Parathyroid adenoma (tissue), 2 donors: ENCODE results near the gene PLCH1.

Experiments used
- H2AFZ ChIP-seq: fragments of 300-600 bp; sonication (generic); one replicate; pipeline ENCODE4 v1.7.0; 2017; ENCODE audit warnings: antibody characterized with exemption, mild to moderate bottlenecking
- H3K27ac ChIP-seq: fragments of 300-600 bp; sonication (generic); one replicate; pipeline ENCODE4 v1.7.0; 2017
- H3K27me3 ChIP-seq: fragments of 300-600 bp; sonication (generic); one replicate; pipeline ENCODE4 v1.7.0; 2017; ENCODE audit warnings: low read length; ENCODE audit not compliant: control insufficient read depth, insufficient read depth
- H3K36me3 ChIP-seq: fragments of 300-600 bp; sonication (generic); one replicate; pipeline ENCODE4 v1.7.0; 2017; ENCODE audit warnings: low read length; ENCODE audit not compliant: control insufficient read depth, insufficient read depth
- H3K4me1 ChIP-seq: fragments of 300-600 bp; sonication (generic); one replicate; pipeline ENCODE4 v1.7.0; 2017; ENCODE audit warnings: control low read depth
- H3K4me2 ChIP-seq: fragments of 300-600 bp; sonication (generic); one replicate; pipeline ENCODE4 v1.7.0; 2017; ENCODE audit warnings: low read length
- H3K4me3 ChIP-seq: fragments of 300-600 bp; sonication (generic); one replicate; pipeline ENCODE4 v1.7.0; 2017; ENCODE audit warnings: low read depth, low read length
- H3K79me2 ChIP-seq: fragments of 300-600 bp; sonication (generic); one replicate; pipeline ENCODE4 v1.7.0; 2017; ENCODE audit warnings: control low read depth
- H3K9ac ChIP-seq: fragments of 300-600 bp; sonication (generic); one replicate; pipeline ENCODE4 v1.7.0; 2017; ENCODE audit warnings: mild to moderate bottlenecking
- H3K9me3 ChIP-seq: fragments of 300-600 bp; sonication (generic); one replicate; pipeline ENCODE4 v1.7.0; 2017; ENCODE audit warnings: low read length; ENCODE audit not compliant: control insufficient read depth
- TF ChIP-seq, protein P1 (sequence below): fragments of 300-600 bp; sonication (generic); IDR thresholded peaks from one replicate; pipeline ENCODE4 v1.7.0; 2017; ENCODE audit warnings: antibody characterized with exemption, mild to moderate bottlenecking
- donor health status: primary hyperparathyroidism.

PLCH1 gene

DNA sequence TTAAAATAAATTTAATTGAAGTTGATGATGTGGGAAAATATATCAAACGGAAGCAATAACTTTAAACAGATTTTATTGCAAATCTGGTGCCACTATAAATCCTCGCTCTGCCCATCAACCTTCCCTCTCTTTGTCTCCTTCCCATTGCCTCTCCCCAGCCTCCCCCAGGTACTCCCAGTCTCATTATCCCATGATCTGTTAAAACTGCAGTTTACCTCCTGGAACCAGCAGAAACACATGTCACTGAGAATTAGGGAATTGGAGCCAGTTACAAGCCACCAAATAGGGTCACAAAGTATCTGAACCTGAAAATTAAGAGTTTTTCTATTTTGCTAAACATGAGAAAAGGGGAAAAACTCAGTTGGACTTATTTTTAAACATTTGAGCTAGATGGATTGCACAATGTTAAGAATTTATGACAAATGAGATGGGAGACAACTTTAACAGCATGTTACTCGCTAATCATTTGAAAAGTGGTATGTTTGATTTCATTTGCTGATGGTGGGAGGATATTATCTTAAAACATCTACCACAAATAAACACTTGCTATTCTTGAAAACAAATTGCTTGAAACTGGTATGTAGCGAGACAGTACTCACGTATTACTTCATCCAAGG lies 2.4 kb downstream of the PLCH1 start:
- H3K79me2 ChIP-seq = no peaks in the 10 kb centered on the region
- no peak overlapping the region for H3K4me3 ChIP-seq
- H3K27me3 ChIP-seq = no peaks in the 10 kb centered on the region
- H3K9me3 ChIP-seq = no peaks in the 10 kb centered on the region
- H3K4me1 ChIP-seq = peaks cover 17% of the 10 kb centered on the region
- H3K9ac ChIP-seq = no peak overlapping the region
- no peak overlapping the region for H3K27ac ChIP-seq
- no peak overlapping the region for H3K4me2 ChIP-seq
- H2AFZ ChIP-seq = peak overlapping the region; percentile 5
- TF ChIP-seq, protein P1, sequence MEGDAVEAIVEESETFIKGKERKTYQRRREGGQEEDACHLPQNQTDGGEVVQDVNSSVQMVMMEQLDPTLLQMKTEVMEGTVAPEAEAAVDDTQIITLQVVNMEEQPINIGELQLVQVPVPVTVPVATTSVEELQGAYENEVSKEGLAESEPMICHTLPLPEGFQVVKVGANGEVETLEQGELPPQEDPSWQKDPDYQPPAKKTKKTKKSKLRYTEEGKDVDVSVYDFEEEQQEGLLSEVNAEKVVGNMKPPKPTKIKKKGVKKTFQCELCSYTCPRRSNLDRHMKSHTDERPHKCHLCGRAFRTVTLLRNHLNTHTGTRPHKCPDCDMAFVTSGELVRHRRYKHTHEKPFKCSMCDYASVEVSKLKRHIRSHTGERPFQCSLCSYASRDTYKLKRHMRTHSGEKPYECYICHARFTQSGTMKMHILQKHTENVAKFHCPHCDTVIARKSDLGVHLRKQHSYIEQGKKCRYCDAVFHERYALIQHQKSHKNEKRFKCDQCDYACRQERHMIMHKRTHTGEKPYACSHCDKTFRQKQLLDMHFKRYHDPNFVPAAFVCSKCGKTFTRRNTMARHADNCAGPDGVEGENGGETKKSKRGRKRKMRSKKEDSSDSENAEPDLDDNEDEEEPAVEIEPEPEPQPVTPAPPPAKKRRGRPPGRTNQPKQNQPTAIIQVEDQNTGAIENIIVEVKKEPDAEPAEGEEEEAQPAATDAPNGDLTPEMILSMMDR = no peak
- H3K36me3 ChIP-seq = no peaks in the 10 kb centered on the region

DNA sequence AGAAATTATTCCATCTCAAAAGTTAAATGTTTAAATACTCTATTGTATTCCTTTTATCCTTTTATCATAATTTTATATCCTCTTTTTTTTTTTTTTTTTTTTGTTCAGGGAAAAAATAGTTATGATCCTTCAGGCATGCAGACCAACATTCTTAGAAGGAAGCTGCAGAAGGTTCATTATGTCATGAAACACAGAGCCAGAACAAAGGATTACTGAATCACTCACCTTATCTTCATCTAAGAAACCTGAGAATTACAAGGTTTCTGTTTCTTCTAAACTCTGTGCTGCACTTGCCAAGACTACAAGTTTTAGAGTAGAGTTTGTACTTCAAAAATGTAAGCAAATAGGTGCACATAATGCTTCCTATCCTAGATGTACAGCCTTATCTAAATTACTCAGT lies 3.3 kb downstream of the PLCH1 start:
- TF ChIP-seq, protein P1 = no peak
- Histone ChIP-seq H3K27me3 (no peaks in the 10 kb centered on the region), H2AFZ (no peak overlapping the region), H3K36me3 (no peaks in the 10 kb centered on the region), H3K9ac (no peak overlapping the region), H3K27ac (peak overlapping the region; percentile 33), H3K4me3 (no peak overlapping the region), H3K9me3 (no peaks in the 10 kb centered on the region), H3K79me2 (no peaks in the 10 kb centered on the region), H3K4me2 (peak overlapping the region; percentile 39), H3K4me1 (peaks cover 17% of the 10 kb centered on the region)

DNA sequence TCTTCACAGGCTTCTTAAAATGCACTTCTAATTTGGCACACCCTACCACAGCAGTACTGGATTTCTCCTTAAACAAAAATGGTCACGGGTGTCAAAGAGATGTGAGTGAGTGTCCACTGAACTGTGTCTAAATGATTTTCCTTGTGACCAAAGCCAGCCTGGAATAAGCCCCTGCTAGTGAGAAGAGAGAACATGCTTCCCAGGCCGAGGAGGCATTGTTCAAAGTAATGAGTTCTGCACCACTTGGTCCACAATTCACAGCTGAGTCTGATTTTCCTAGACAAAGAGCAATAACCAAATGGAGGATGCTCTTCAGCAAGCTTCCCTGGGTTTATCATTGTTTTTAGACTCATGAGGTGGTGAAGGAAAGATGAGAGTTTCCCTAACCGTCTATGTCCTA lies 3.8 kb downstream of the PLCH1 start:
- no peak overlapping the region for H3K4me3 ChIP-seq
- no peaks in the 10 kb centered on the region for H3K27me3 ChIP-seq
- no peaks in the 10 kb centered on the region for H3K9me3 ChIP-seq
- no peak overlapping the region for H3K27ac ChIP-seq
- no peak overlapping the region for H3K9ac ChIP-seq
- TF ChIP-seq, protein P1 = no peak
- no peaks in the 10 kb centered on the region for H3K79me2 ChIP-seq
- no peaks in the 10 kb centered on the region for H3K36me3 ChIP-seq
- H3K4me1 ChIP-seq = peaks cover 17% of the 10 kb centered on the region
- H3K4me2 ChIP-seq = no peak overlapping the region
- peak overlapping the region; percentile 13 for H2AFZ ChIP-seq

DNA sequence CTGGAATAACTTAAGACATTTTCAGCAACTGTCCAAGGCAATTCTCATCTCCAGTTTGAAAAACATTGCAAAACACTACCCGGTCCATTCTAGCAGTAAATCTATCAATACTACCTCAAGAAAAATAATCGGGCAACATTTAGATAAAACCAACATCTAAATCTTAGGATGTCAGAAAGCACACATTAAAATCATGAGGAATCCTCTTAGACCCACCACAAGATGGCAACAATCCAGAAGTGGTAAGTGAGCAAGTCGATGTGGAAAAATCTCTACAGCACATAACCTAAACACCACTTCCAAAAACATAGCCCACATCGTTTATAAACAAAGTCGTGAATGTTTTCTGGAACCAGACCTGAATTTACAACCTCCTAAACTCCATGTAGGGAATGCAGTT lies 5.7 kb downstream of the PLCH1 start:
- Histone ChIP-seq H3K4me1 (peaks cover 17% of the 10 kb centered on the region), H3K27me3 (no peaks in the 10 kb centered on the region), H3K9me3 (no peaks in the 10 kb centered on the region), H3K79me2 (peaks cover 2% of the 10 kb centered on the region), H3K27ac (no peak overlapping the region), H3K9ac (no peak overlapping the region), H2AFZ (no peak overlapping the region), H3K4me2 (no peak overlapping the region), H3K36me3 (no peaks in the 10 kb centered on the region), H3K4me3 (no peak overlapping the region)
- TF ChIP-seq, protein P1 = no peak

DNA sequence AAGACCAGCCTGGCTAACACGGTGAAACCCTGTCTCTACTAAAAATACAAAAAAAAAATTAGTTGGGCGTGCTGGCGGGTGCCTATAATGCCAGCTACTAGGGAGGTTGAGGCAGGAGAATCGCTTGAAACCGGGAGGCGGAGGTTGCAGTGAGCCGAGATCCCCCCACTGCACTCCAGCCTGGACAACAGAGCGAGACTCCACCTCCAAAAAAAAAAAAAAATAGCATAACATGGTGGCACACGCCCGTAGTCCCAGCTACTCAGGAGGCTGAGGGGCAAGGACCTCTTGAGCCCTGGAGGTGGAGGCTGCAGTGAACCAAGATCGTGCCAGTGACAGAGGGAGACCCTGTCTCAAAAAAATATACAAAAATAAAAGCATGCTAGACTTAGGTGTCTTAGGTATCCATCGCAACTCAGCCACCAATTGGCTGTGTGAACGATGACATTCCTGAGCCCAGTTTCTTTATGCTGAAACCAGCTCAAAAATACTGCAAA lies 6.2 kb downstream of the PLCH1 start:
- H3K4me2 ChIP-seq = no peak overlapping the region
- no peak overlapping the region for H3K9ac ChIP-seq
- H3K27ac ChIP-seq = no peak overlapping the region
- no peaks in the 10 kb centered on the region for H3K9me3 ChIP-seq
- H3K79me2 ChIP-seq = peaks cover 2% of the 10 kb centered on the region
- TF ChIP-seq, protein P1 = no peak
- no peaks in the 10 kb centered on the region for H3K36me3 ChIP-seq
- no peak overlapping the region for H2AFZ ChIP-seq
- H3K4me3 ChIP-seq = no peak overlapping the region
- peaks cover 17% of the 10 kb centered on the region for H3K4me1 ChIP-seq
- H3K27me3 ChIP-seq = no peaks in the 10 kb centered on the region
